Osteocyte (in vitro differentiated cells): Measurements from ENCODE around the gene RNF207. TPM values are rescaled to one million over a fixed set of nuclear protein-coding genes. Genes with fewer than 3 reads are reported as not detected.

Source experiments
- DNase-seq: peaks from one replicate; pipeline ENCODE4 v3.0.0; 2021; ENCODE audit warnings: mixed read lengths; ENCODE audit not compliant: unreplicated experiment; ENCODE audit errors: extremely low spot score
- H3K27ac Mint-ChIP-seq: one replicate; pipeline ENCODE4 v1.8.0; 2021; ENCODE audit warnings: mild to moderate bottlenecking, mixed read lengths; ENCODE audit not compliant: unreplicated experiment
- H3K27me3 Mint-ChIP-seq: one replicate; pipeline ENCODE4 v1.8.0; 2021; ENCODE audit warnings: mixed read lengths; ENCODE audit not compliant: unreplicated experiment
- H3K36me3 Mint-ChIP-seq: one replicate; pipeline ENCODE4 v1.8.0; 2021; ENCODE audit warnings: mixed read lengths; ENCODE audit not compliant: unreplicated experiment
- H3K4me1 Mint-ChIP-seq: one replicate; pipeline ENCODE4 v1.8.0; 2021; ENCODE audit warnings: mixed read lengths; ENCODE audit not compliant: unreplicated experiment
- H3K4me3 Mint-ChIP-seq: one replicate; pipeline ENCODE4 v1.8.0; 2021; ENCODE audit warnings: mild to moderate bottlenecking, moderate library complexity, mixed read lengths; ENCODE audit not compliant: unreplicated experiment
- H3K9me3 Mint-ChIP-seq: one replicate; pipeline ENCODE4 v1.8.0; 2021; ENCODE audit warnings: mixed read lengths; ENCODE audit not compliant: unreplicated experiment
- CTCF ChIP-seq: fragments of 200-600 bp; sonication (generic); IDR thresholded peaks from 2 replicates; pipeline ENCODE4 v1.5.0; 2021; ENCODE audit warnings: antibody characterized with exemption, mild to moderate bottlenecking, moderate library complexity
- total RNA-seq: library from RNA; stranded (reverse); gene quantifications from 2 replicates; pipeline ENCODE4 v1.2.1, GENCODE V29; 2021

The RNF207 gene
- total RNA-seq, 1 donor from 2014 or later: 12.4 TPM

DNA sequence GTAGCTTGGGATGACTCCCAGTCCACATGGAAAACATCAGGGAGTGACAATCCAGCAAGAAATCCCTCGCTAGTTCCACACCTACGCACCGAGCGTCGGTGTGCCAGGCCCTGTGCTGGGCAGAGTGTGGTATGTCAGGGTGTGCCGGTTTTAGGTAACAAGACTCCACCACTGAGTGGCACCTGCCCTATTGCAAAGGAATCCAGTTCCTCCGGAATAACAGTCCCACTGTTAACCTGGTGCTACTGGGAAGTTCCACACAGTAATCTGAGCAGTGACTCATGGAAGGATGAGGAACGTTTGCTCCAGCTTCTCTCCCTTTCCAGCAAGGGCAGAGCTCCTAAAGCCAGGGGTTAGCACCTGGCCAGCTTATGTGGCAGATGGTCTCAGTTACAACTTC is 14.3 kb downstream of the RNF207 start:
- DNase-seq: no peak
- H3K9me3 Mint-ChIP-seq: no peaks in the 10 kb centered on the region
- TF ChIP-seq CTCF: no peak

DNA sequence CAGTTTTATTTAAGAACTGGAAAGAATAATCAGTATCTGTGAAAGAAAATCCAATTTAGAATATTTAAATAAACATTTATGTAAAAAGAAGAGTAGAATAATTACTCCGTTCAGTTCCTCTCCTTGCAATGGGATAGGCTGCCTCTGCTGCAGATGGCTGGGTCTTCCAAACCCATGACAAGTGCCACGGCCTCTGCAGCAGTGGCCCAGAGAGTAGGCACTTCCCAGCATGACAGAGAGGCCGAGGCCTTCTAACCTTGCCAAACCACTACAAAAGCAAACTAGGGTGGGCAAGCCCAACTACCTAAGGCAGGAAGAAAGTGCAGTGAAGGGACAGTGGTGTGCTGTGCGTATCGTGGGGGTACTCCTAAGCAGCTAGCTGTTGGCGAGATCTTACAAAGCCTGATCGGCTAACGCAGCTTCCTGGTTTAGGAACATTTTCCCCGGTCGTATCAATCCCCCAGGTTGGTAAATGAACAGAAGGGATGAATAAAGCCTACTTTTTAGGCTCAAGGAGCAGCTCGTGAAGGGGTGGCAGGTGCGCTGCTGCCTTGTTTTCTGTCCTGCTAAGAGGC is 15.4 kb downstream of the RNF207 start:
- Mint-ChIP-seq H3K4me3 (no peak overlapping the region), H3K9me3 (no peaks in the 10 kb centered on the region), H3K27me3 (no peaks in the 10 kb centered on the region), H3K27ac (no peak overlapping the region), H3K36me3 (peaks cover 22% of the 10 kb centered on the region), H3K4me1 (no peaks in the 10 kb centered on the region)
- no peak for TF ChIP-seq CTCF
- DNase-seq: no peak

More for the DNA sequence above, 14.3 kb downstream of the RNF207 start:
- peaks cover 20% of the 10 kb centered on the region for H3K36me3 Mint-ChIP-seq
- no peaks in the 10 kb centered on the region for H3K4me1 Mint-ChIP-seq
- H3K27ac Mint-ChIP-seq: no peak overlapping the region
- H3K27me3 Mint-ChIP-seq: no peaks in the 10 kb centered on the region
- no peak overlapping the region for H3K4me3 Mint-ChIP-seq

DNA sequence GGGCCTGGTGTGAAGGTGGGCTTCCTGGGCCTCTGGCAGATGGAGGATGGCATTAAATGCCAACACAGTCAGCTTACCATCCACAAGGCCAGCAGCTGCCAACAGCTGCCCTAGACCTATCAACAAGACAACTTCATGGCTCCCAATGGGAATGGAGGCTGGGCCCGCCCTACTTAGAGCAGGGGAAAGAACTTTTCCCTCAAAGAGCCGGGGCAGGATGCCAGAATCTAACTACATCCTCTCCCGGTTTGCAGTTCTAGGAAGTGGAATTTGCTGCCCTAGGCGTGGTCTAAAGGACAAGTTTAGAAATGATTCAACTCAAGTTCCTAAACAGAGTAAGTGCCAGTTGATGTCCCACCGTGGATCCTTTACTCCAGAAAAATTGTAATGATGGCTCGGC is 16.7 kb downstream of the RNF207 start:
- Mint-ChIP-seq H3K4me1 (no peaks in the 10 kb centered on the region), H3K36me3 (peaks cover 24% of the 10 kb centered on the region), H3K4me3 (no peak overlapping the region), H3K27ac (no peak overlapping the region), H3K27me3 (no peaks in the 10 kb centered on the region), H3K9me3 (no peaks in the 10 kb centered on the region)
- DNase-seq: no peak
- TF ChIP-seq CTCF: no peak

DNA sequence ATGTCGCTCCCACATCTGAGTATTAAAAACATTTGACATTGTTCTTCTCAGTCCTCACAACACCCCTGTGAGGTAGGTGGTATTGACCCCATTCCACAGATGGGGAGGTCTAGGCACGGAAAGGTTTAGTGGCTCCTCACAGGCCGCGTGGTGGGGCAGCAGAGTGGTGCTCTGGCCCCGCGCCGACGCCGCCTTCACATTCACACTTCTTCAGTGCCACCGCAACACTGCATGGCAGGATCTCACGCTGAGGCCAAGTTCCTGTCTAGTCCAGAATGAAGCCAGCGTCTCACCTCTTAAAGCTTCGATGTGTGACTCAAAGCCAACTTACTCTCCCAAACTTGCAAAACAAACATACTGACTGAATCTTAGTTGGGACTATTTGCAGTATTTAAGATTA is 17.7 kb downstream of the RNF207 start:
- Mint-ChIP-seq H3K36me3 (peaks cover 24% of the 10 kb centered on the region), H3K27ac (no peak overlapping the region), H3K4me3 (no peak overlapping the region), H3K4me1 (no peaks in the 10 kb centered on the region), H3K9me3 (no peaks in the 10 kb centered on the region), H3K27me3 (no peaks in the 10 kb centered on the region)
- no peak for DNase-seq
- no peak for TF ChIP-seq CTCF

DNA sequence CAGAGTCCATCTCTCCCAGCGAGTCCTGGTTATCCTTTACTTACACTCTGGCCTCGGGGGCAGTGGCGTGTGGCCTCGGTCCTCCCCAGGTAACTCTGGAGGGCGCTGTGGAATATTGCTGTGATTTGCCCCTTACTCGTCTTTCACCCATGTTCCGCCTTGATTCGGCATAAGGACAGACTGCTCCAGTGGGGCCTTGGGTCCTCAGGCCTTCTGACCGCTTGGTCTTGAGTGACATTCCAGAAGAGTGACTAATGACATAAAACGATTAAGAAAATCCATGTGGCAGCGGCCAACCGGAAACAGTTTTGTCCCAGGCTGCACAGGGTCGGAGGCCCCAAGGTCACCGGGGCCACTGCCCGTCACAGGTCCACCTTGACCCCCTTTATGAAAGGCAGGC is 18.8 kb downstream of the RNF207 start:
- no peaks in the 10 kb centered on the region for H3K27me3 Mint-ChIP-seq
- TF ChIP-seq CTCF: no peak
- DNase-seq: no peak
- no peak overlapping the region for H3K27ac Mint-ChIP-seq
- H3K36me3 Mint-ChIP-seq: peaks cover 24% of the 10 kb centered on the region
- H3K4me1 Mint-ChIP-seq: no peaks in the 10 kb centered on the region
- no peak overlapping the region for H3K4me3 Mint-ChIP-seq
- H3K9me3 Mint-ChIP-seq: no peaks in the 10 kb centered on the region
